Measurements from ENCODE around the gene ZBTB16.

Gene ZBTB16

DNA sequence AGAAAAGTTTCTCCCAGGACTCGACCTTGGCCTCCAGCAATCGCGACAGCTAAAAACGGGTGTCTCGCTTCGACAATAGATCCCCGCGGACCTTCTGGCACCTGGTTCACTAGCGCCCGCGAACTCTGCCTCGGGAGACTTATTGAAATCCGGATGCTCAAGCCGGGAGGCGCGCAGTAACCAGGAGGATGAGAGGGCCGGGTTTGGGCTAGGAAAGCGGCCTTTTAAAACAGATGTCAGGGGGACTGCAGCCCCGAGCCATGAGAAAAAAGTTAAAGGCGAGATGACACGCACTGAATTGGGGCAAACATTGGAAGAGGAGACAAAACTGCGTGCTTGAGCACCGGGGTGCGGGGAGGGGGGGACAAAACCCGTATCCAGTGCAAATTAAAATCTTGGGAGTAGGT lies 637 bp upstream of the ZBTB16 start:
- Histone ChIP-seq H3K4me2 (ENCODE audit: insufficient read depth, low read length, poor library complexity, severe bottlenecking) (peak overlapping the region; percentile 72), H3K36me3 (replicated peaks in 1 of 2; ENCODE audit: control insufficient read depth in 2 of 2, insufficient read depth in 2 of 2, low read length in 2 of 2) (peaks cover 8 to 10% of the 10 kb centered on the region in 2 donors), H3K79me1 (ENCODE audit: low read depth, low read length) (peaks cover 8% of the 10 kb centered on the region), H2BK5ac (ENCODE audit: low read length) (peak overlapping the region; percentile 42), H3K18ac (ENCODE audit: low read length) (peak overlapping the region; percentile 86), H3K14ac (ENCODE audit: low read length) (no peak overlapping the region), H3K4me1 (ENCODE audit: control insufficient read depth in 2 of 2, insufficient read depth in 1 of 2, low read depth in 1 of 2, low read length in 2 of 2) (peaks cover 14 to 30% of the 10 kb centered on the region in 2 donors), H2BK15ac (ENCODE audit: low read length) (peak overlapping the region; percentile 41), H3K4me3 (ENCODE audit: low read length in 2 of 2) (peak overlapping the region; percentile 46 to 73), H3K9me3 (replicated peaks in 1 of 2; ENCODE audit: control insufficient read depth in 2 of 2, insufficient read depth in 1 of 2, low read depth in 1 of 2, low read length in 2 of 2) (peaks cover 0 to 7% of the 10 kb centered on the region in 2 donors), H3K9ac (ENCODE audit: low read depth, low read length, poor library complexity) (no peak overlapping the region), H4K8ac (ENCODE audit: low read depth, low read length) (no peak overlapping the region), H3K23ac (ENCODE audit: low read depth, low read length, poor library complexity) (no peak overlapping the region), H2BK12ac (ENCODE audit: low read length) (no peak overlapping the region), H3K27me3 (ENCODE audit: control insufficient read depth in 3 of 3, insufficient read depth in 3 of 3, low read depth in 1 of 3, low read length in 3 of 3) (no peaks in the 10 kb centered on the region), H2AFZ (ENCODE audit: low read length) (peak overlapping the region; percentile 91), H2AK5ac (ENCODE audit: low read depth, low read length) (peak overlapping the region; percentile 68), H4K91ac (ENCODE audit: low read depth, low read length, poor library complexity) (no peak overlapping the region), H3K27ac (replicated peaks; ENCODE audit: low read length) (peak overlapping the region; percentile 12), H3K4ac (ENCODE audit: low read length) (no peak overlapping the region), H2BK120ac (ENCODE audit: low read depth, low read length) (peak overlapping the region; percentile 4)
- DNase-seq (ENCODE audit: low spot score) = no peak
- WGBS, 2 donors (ENCODE audit: extremely low coverage in 2 of 2, insufficient read length in 2 of 2, insufficient replicate concordance in 1 of 2) = no CpG with 5 or more reads among the region's 25 CpGs

DNA sequence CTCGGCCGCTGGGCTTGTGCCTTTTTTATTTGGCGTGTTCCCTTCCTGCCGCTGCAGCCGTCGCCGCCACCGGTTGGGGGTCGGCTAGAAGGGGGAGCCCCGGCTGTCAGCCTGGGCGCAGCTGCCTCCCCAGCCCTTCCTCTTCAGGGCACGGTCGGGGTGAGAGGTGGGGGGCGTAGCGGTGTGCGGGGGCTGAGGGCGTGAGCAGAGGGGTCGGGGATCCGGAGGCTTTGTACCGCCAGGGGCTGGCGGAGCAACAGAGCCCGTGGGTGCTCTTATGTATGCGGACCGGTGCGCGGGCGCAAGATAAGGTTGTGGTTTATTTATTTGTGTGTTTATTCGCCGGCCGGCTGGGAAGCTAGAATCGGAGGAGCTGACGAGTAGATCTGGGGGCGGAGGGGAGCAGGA lies 477 bp downstream of the ZBTB16 start:
- H3K9me3 ChIP-seq (replicated peaks in 1 of 2; ENCODE audit: control insufficient read depth in 2 of 2, insufficient read depth in 1 of 2, low read depth in 1 of 2, low read length in 2 of 2) = peaks cover 0 to 7% of the 10 kb centered on the region in 2 donors
- H2BK120ac ChIP-seq (ENCODE audit: low read depth, low read length) = peak overlapping the region; percentile 44
- H2BK12ac ChIP-seq (ENCODE audit: low read length) = no peak overlapping the region
- peak overlapping the region; percentile 92 for H3K23ac ChIP-seq (ENCODE audit: low read depth, low read length, poor library complexity)
- H2BK15ac ChIP-seq (ENCODE audit: low read length) = peak overlapping the region; percentile 86
- peak overlapping the region; percentile 87 for H2AFZ ChIP-seq (ENCODE audit: low read length)
- H2BK5ac ChIP-seq (ENCODE audit: low read length) = peak overlapping the region; percentile 99
- H3K4me3 ChIP-seq (ENCODE audit: low read length in 2 of 2) = peak overlapping the region; percentile 95 to 97
- peak overlapping the region; percentile 100 for H3K9ac ChIP-seq (ENCODE audit: low read depth, low read length, poor library complexity)
- H4K8ac ChIP-seq (ENCODE audit: low read depth, low read length) = no peak overlapping the region
- H3K4me2 ChIP-seq (ENCODE audit: insufficient read depth, low read length, poor library complexity, severe bottlenecking) = peak overlapping the region; percentile 91
- H2AK5ac ChIP-seq (ENCODE audit: low read depth, low read length) = peak overlapping the region; percentile 97
- peak overlapping the region; percentile 95 for H3K14ac ChIP-seq (ENCODE audit: low read length)
- peaks cover 15 to 21% of the 10 kb centered on the region in 2 donors for H3K36me3 ChIP-seq (replicated peaks in 1 of 2; ENCODE audit: control insufficient read depth in 2 of 2, insufficient read depth in 2 of 2, low read length in 2 of 2)
- no peaks in the 10 kb centered on the region for H3K27me3 ChIP-seq (ENCODE audit: control insufficient read depth in 3 of 3, insufficient read depth in 3 of 3, low read depth in 1 of 3, low read length in 3 of 3)
- H3K18ac ChIP-seq (ENCODE audit: low read length) = peak overlapping the region; percentile 100
- peaks cover 13% of the 10 kb centered on the region for H3K79me1 ChIP-seq (ENCODE audit: low read depth, low read length)
- H4K91ac ChIP-seq (ENCODE audit: low read depth, low read length, poor library complexity) = peak overlapping the region; percentile 24
- no CpG with 5 or more reads among the region's 33 CpGs for WGBS, 2 donors (ENCODE audit: extremely low coverage in 2 of 2, insufficient read length in 2 of 2, insufficient replicate concordance in 1 of 2)
- DNase-seq (ENCODE audit: low spot score) = no peak
- peak overlapping the region; percentile 87 for H3K27ac ChIP-seq (replicated peaks; ENCODE audit: low read length)
- no peak overlapping the region for H3K4ac ChIP-seq (ENCODE audit: low read length)
- H3K4me1 ChIP-seq (ENCODE audit: control insufficient read depth in 2 of 2, insufficient read depth in 1 of 2, low read depth in 1 of 2, low read length in 2 of 2) = peaks cover 14 to 36% of the 10 kb centered on the region in 2 donors

DNA sequence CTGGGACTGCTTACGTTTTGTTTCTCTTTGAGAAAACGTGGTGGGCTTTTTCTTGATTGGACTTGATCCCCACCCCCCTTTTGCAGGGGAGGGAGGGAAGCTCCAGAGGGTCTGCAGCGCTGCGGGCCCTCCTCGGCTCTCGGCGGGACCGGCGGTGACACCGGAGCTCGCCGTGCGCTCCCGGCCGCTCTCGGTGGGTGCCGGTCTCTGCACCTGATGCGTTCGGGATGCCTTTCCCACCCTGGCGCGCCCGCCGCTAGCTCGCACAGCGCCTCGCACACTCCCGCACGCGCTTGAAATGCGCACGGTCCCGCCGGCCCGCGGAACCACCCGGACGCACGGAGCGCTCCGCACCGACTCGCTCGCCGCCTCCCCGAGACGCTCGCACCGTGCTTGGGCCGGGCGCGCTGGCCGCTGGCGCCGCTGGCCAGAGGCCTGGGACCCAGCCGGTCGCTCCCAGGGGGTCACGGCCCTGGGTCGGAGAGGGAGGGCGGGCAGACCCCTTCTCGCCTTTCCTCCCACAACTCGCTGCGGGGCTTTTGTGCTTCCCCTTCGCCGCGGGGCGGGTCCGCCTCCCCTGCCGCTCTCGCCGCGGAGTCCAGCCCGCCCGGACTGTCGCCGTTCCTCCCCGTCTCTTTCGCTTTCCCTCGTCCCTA lies 1.0 kb downstream of the ZBTB16 start:
- Histone ChIP-seq H4K91ac (ENCODE audit: low read depth, low read length, poor library complexity) (peak overlapping the region; percentile 91), H3K4me2 (ENCODE audit: insufficient read depth, low read length, poor library complexity, severe bottlenecking) (peak overlapping the region; percentile 91), H3K27ac (replicated peaks; ENCODE audit: low read length) (peak overlapping the region; percentile 87), H3K9me3 (replicated peaks in 1 of 2; ENCODE audit: control insufficient read depth in 2 of 2, insufficient read depth in 1 of 2, low read depth in 1 of 2, low read length in 2 of 2) (peaks cover 0 to 7% of the 10 kb centered on the region in 2 donors), H3K36me3 (replicated peaks in 1 of 2; ENCODE audit: control insufficient read depth in 2 of 2, insufficient read depth in 2 of 2, low read length in 2 of 2) (peaks cover 19 to 26% of the 10 kb centered on the region in 2 donors), H3K27me3 (ENCODE audit: control insufficient read depth in 3 of 3, insufficient read depth in 3 of 3, low read depth in 1 of 3, low read length in 3 of 3) (no peaks in the 10 kb centered on the region), H3K4ac (ENCODE audit: low read length) (peak overlapping the region; percentile 76), H2BK120ac (ENCODE audit: low read depth, low read length) (peak overlapping the region; percentile 69), H3K9ac (ENCODE audit: low read depth, low read length, poor library complexity) (peak overlapping the region; percentile 100), H2BK5ac (ENCODE audit: low read length) (peak overlapping the region; percentile 99), H2BK12ac (ENCODE audit: low read length) (peak overlapping the region; percentile 68), H3K79me1 (ENCODE audit: low read depth, low read length) (peaks cover 13% of the 10 kb centered on the region), H2BK15ac (ENCODE audit: low read length) (peak overlapping the region; percentile 86), H3K23ac (ENCODE audit: low read depth, low read length, poor library complexity) (peak overlapping the region; percentile 90), H2AFZ (ENCODE audit: low read length) (peak overlapping the region; percentile 87), H2AK5ac (ENCODE audit: low read depth, low read length) (peak overlapping the region; percentile 97), H3K14ac (ENCODE audit: low read length) (peak overlapping the region; percentile 77), H3K4me1 (ENCODE audit: control insufficient read depth in 2 of 2, insufficient read depth in 1 of 2, low read depth in 1 of 2, low read length in 2 of 2) (peaks cover 14 to 36% of the 10 kb centered on the region in 2 donors), H3K4me3 (ENCODE audit: low read length in 2 of 2) (peak overlapping the region; percentile 95 to 97), H3K18ac (ENCODE audit: low read length) (peak overlapping the region; percentile 100), H4K8ac (ENCODE audit: low read depth, low read length) (no peak overlapping the region)
- peak; percentile 36 for DNase-seq (ENCODE audit: low spot score)
- no CpG with 5 or more reads among the region's 78 CpGs for WGBS, 2 donors (ENCODE audit: extremely low coverage in 2 of 2, insufficient read length in 2 of 2, insufficient replicate concordance in 1 of 2)

DNA sequence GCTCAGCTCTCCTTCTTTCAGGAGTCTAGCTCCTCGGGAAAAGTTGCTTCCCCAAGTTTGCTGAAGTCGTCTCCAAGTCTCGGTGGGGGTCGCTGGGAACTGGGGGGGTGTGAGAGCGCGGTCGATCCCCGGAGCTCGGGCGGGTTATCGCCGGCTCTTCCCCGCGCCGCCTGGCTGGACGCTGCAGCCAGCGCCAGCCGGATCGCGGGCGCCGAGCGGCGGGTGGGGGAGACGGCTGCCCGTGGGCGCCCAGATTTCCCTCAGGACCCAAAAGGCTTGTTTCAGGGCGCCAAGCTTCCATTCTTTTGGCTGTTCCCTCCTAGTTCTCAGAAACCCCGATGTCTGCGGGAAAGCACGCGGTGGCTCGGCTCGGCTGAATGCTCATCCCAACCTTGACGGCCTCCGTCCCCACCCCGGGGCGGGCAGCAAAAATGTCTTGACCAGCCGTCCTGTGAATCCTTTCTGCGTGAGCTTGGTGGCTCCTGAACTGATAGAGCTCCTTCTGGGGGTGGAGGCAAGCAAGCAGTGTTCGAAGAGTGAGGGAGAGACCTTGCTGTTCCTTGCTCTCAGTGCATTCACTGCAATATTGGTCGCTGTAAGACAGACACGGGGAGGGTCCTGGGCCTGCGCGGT lies 1.7 kb downstream of the ZBTB16 start:
- Histone ChIP-seq H4K8ac (ENCODE audit: low read depth, low read length) (no peak overlapping the region), H2BK15ac (ENCODE audit: low read length) (peak overlapping the region; percentile 86), H3K79me1 (ENCODE audit: low read depth, low read length) (peaks cover 13% of the 10 kb centered on the region), H3K23ac (ENCODE audit: low read depth, low read length, poor library complexity) (peak overlapping the region; percentile 90), H3K9me3 (replicated peaks in 1 of 2; ENCODE audit: control insufficient read depth in 2 of 2, insufficient read depth in 1 of 2, low read depth in 1 of 2, low read length in 2 of 2) (peaks cover 0 to 7% of the 10 kb centered on the region in 2 donors), H3K4me1 (ENCODE audit: control insufficient read depth in 2 of 2, insufficient read depth in 1 of 2, low read depth in 1 of 2, low read length in 2 of 2) (peaks cover 14 to 38% of the 10 kb centered on the region in 2 donors), H3K27ac (replicated peaks; ENCODE audit: low read length) (peak overlapping the region; percentile 87), H3K4me3 (ENCODE audit: low read length in 2 of 2) (peak overlapping the region; percentile 95 to 97), H2BK120ac (ENCODE audit: low read depth, low read length) (peak overlapping the region; percentile 69), H2AFZ (ENCODE audit: low read length) (peak overlapping the region; percentile 87), H3K4ac (ENCODE audit: low read length) (peak overlapping the region; percentile 60), H3K27me3 (ENCODE audit: control insufficient read depth in 3 of 3, insufficient read depth in 3 of 3, low read depth in 1 of 3, low read length in 3 of 3) (no peaks in the 10 kb centered on the region), H3K36me3 (replicated peaks in 1 of 2; ENCODE audit: control insufficient read depth in 2 of 2, insufficient read depth in 2 of 2, low read length in 2 of 2) (peaks cover 24 to 33% of the 10 kb centered on the region in 2 donors), H2BK12ac (ENCODE audit: low read length) (no peak overlapping the region), H3K4me2 (ENCODE audit: insufficient read depth, low read length, poor library complexity, severe bottlenecking) (peak overlapping the region; percentile 91), H4K91ac (ENCODE audit: low read depth, low read length, poor library complexity) (peak overlapping the region; percentile 91), H3K9ac (ENCODE audit: low read depth, low read length, poor library complexity) (peak overlapping the region; percentile 100), H3K14ac (ENCODE audit: low read length) (peak overlapping the region; percentile 77), H2BK5ac (ENCODE audit: low read length) (peak overlapping the region; percentile 99), H2AK5ac (ENCODE audit: low read depth, low read length) (peak overlapping the region; percentile 97), H3K18ac (ENCODE audit: low read length) (peak overlapping the region; percentile 100)
- no CpG with 5 or more reads among the region's 45 CpGs for WGBS, 2 donors (ENCODE audit: extremely low coverage in 2 of 2, insufficient read length in 2 of 2, insufficient replicate concordance in 1 of 2)
- peak; percentile 18 for DNase-seq (ENCODE audit: low spot score)

Data from neuronal stem cell (in vitro differentiated cells).